IMR-90 (cell line): ENCODE results near the gene EBF4.

Experiments
- FOS ChIP-seq: fragments of 150-350 bp; IDR thresholded peaks from 2 replicates; pipeline ENCODE4 v1.6.1; 2016; ENCODE audit warnings: low read depth, low read length
- MXI1 ChIP-seq: IDR thresholded peaks from 2 replicates; pipeline ENCODE4 v1.6.1; 2012; ENCODE audit warnings: low read depth, mild to moderate bottlenecking, low read length, moderate library complexity, borderline replicate concordance
- RAD21 ChIP-seq: IDR thresholded peaks from 2 replicates; pipeline ENCODE4 v1.6.1; 2012; ENCODE audit warnings: low read length, improper control_type of control experiment
- SMC3 ChIP-seq: fragments of 150-350 bp; IDR thresholded peaks from 2 replicates; pipeline ENCODE4 v1.6.1; 2016; ENCODE audit warnings: low read depth, mild to moderate bottlenecking, antibody characterized with exemption, low read length, moderate library complexity
- TF ChIP-seq, protein P1 (sequence below): conservative IDR thresholded peaks from 2 replicates; pipeline ENCODE4 v1.5.1; 2012; ENCODE audit warnings: mild to moderate bottlenecking, low read depth, low read length, improper control_type of control experiment

- TF ChIP-seq, protein P1, sequence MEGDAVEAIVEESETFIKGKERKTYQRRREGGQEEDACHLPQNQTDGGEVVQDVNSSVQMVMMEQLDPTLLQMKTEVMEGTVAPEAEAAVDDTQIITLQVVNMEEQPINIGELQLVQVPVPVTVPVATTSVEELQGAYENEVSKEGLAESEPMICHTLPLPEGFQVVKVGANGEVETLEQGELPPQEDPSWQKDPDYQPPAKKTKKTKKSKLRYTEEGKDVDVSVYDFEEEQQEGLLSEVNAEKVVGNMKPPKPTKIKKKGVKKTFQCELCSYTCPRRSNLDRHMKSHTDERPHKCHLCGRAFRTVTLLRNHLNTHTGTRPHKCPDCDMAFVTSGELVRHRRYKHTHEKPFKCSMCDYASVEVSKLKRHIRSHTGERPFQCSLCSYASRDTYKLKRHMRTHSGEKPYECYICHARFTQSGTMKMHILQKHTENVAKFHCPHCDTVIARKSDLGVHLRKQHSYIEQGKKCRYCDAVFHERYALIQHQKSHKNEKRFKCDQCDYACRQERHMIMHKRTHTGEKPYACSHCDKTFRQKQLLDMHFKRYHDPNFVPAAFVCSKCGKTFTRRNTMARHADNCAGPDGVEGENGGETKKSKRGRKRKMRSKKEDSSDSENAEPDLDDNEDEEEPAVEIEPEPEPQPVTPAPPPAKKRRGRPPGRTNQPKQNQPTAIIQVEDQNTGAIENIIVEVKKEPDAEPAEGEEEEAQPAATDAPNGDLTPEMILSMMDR = peak; percentile 75
- peak; percentile 58 for TF ChIP-seq RAD21
- no peak for TF ChIP-seq FOS
- TF ChIP-seq MXI1 = no peak
- TF ChIP-seq SMC3 = peak; percentile 61
These were observed 50.5 kb downstream of the EBF4 start for GRCh38 chr20:2742934-2743559.
